ENCODE measurements around the gene PAX4.

- TF ChIP-seq CTCF (IDR thresholded peaks at IDR 0.05) (no peak), POLR2A (IDR thresholded peaks at IDR 0.05) (no peak)
Measured at GRCh38 chr7:127652333-127653248, 34.6 kb upstream of the PAX4 start.
